HEK293 (cell line): ENCODE data around the gene LRP1B.

Experiments
- CTCF ChIA-PET: fragments of 350-600 bp; formaldehyde crosslinking; extraction: SDS; loops from one replicate; lab custom pipeline; 2021; ENCODE audit warnings: antibody characterized with exemption; lab: Yijun Ruan, JAX
- POLR2A ChIA-PET: fragments of 300-600 bp; formaldehyde crosslinking; extraction: SDS; loops from one replicate; lab custom pipeline; 2020; ENCODE audit warnings: antibody characterized with exemption, inconsistent platforms; lab: Yijun Ruan, JAX
- H3K27ac ChIP-seq: fragments of 200-500 bp; sonication (Bioruptor generic); 2 replicates; pipeline ENCODE4 v1.5.1; 2014; ENCODE audit warnings: low read depth, low read length, control low read depth, inconsistent platforms; ENCODE audit errors: extremely low read depth
- H3K36me3 ChIP-seq, 2 experiments: fragments of 200-500 bp in 1 of 2; sonication (Bioruptor generic) in 1 of 2; 1 replicate in 1 of 2; 2 replicates in 1 of 2; pipeline ENCODE4 v1.5.1; 2014 to 2017; ENCODE audit warnings: inconsistent platforms in 2 of 2, low read length in 2 of 2; ENCODE audit not compliant: control insufficient read depth in 2 of 2, insufficient read depth in 1 of 2
- H3K4me1 ChIP-seq: fragments of 200-500 bp; sonication (Bioruptor generic); 2 replicates; pipeline ENCODE4 v1.5.1; 2014; ENCODE audit warnings: mild to moderate bottlenecking, low read length, inconsistent platforms; ENCODE audit not compliant: control insufficient read depth, insufficient read depth
- H3K4me3 ChIP-seq: 2 replicates; pipeline ENCODE4 v1.5.1; 2011; ENCODE audit warnings: low read depth, mild to moderate bottlenecking, control low read depth, low read length, moderate library complexity
- H3K9me3 ChIP-seq: fragments of 200-500 bp; sonication (Bioruptor generic); 2 replicates; pipeline ENCODE4 v1.5.1; 2014; ENCODE audit warnings: low read depth, low read length, inconsistent platforms; ENCODE audit not compliant: control insufficient read depth, insufficient read depth
- GFI1B ChIP-seq: fragments of 450-650 bp; formaldehyde crosslinking; IDR thresholded peaks from 2 replicates; pipeline ENCODE4 v1.5.1; 2016; ENCODE audit warnings: missing biosample characterization, missing genetic modification characterization
- KLF16 ChIP-seq: fragments of 450-650 bp; formaldehyde crosslinking; IDR thresholded peaks from 2 replicates; pipeline ENCODE4 v1.5.1; 2017; ENCODE audit warnings: missing biosample characterization, missing genetic modification characterization
- SP3 ChIP-seq: fragments of 450-650 bp; formaldehyde crosslinking; IDR thresholded peaks from 2 replicates; pipeline ENCODE4 v1.5.1; 2016; ENCODE audit warnings: missing biosample characterization, missing genetic modification characterization
- SP7 ChIP-seq: fragments of 450-650 bp; formaldehyde crosslinking; IDR thresholded peaks from 2 replicates; pipeline ENCODE4 v1.5.1; 2016; ENCODE audit warnings: missing biosample characterization, missing genetic modification characterization
- TCF7L2 ChIP-seq: IDR thresholded peaks from 2 replicates; pipeline ENCODE4 v1.6.1; 2011; ENCODE audit warnings: low read depth, mild to moderate bottlenecking, inconsistent platforms, low read length, moderate library complexity, borderline replicate concordance
- ZNF223 ChIP-seq: fragments of 450-650 bp; formaldehyde crosslinking; IDR thresholded peaks from 2 replicates; pipeline ENCODE4 v1.5.1; 2016; ENCODE audit warnings: missing biosample characterization, missing genetic modification characterization
- ZNF335 ChIP-seq: fragments of 450-650 bp; formaldehyde crosslinking; conservative IDR thresholded peaks from 2 replicates; pipeline ENCODE4 v1.5.1; 2016; ENCODE audit warnings: missing biosample characterization, missing genetic modification characterization
- ZNF404 ChIP-seq: fragments of 450-650 bp; formaldehyde crosslinking; IDR thresholded peaks from 2 replicates; pipeline ENCODE4 v1.5.1; 2017; ENCODE audit warnings: missing biosample characterization, missing genetic modification characterization
- ZNF416 ChIP-seq: fragments of 450-650 bp; formaldehyde crosslinking; IDR thresholded peaks from 2 replicates; pipeline ENCODE4 v1.5.1; 2016; ENCODE audit warnings: missing biosample characterization, missing genetic modification characterization
- ZNF513 ChIP-seq: fragments of 450-650 bp; IDR thresholded peaks from 2 replicates; pipeline ENCODE4 v1.5.1; 2018; ENCODE audit warnings: missing biosample characterization, missing genetic modification characterization
- ZNF518A ChIP-seq: fragments of 450-650 bp; formaldehyde crosslinking; conservative IDR thresholded peaks from 2 replicates; pipeline ENCODE4 v1.5.1; 2016; ENCODE audit warnings: low read depth, missing biosample characterization, missing genetic modification characterization
- ZNF558 ChIP-seq: fragments of 450-650 bp; formaldehyde crosslinking; IDR thresholded peaks from 2 replicates; pipeline ENCODE4 v1.5.1; 2016; ENCODE audit warnings: missing biosample characterization, missing genetic modification characterization
- ZNF580 ChIP-seq: fragments of 450-650 bp; formaldehyde crosslinking; IDR thresholded peaks from 2 replicates; pipeline ENCODE4 v1.5.1; 2016; ENCODE audit warnings: missing biosample characterization, missing genetic modification characterization
- ZNF610 ChIP-seq: fragments of 450-650 bp; formaldehyde crosslinking; IDR thresholded peaks from 2 replicates; pipeline ENCODE4 v1.5.1; 2016; ENCODE audit warnings: missing biosample characterization, missing genetic modification characterization, borderline replicate concordance
- ZNF777 ChIP-seq: fragments of 450-650 bp; formaldehyde crosslinking; IDR thresholded peaks from 2 replicates; pipeline ENCODE4 v1.5.1; 2017; ENCODE audit warnings: missing biosample characterization, missing genetic modification characterization, borderline replicate concordance
- ZNF792 ChIP-seq: fragments of 450-650 bp; formaldehyde crosslinking; IDR thresholded peaks from 2 replicates; pipeline ENCODE4 v1.5.1; 2016; ENCODE audit warnings: missing biosample characterization, missing genetic modification characterization
- ZNF837 ChIP-seq: fragments of 450-650 bp; formaldehyde crosslinking; IDR thresholded peaks from 2 replicates; pipeline ENCODE4 v1.5.1; 2016; ENCODE audit warnings: missing biosample characterization, missing genetic modification characterization

The LRP1B gene

GRCh38 chr2:140248623-140249022 lies 1882.2 kb downstream of the LRP1B start:
- CTCF ChIA-PET = no interaction called here
- no peaks in the 10 kb centered on the region for H3K9me3 ChIP-seq
- TF ChIP-seq KLF16 (tag by site-specific recombination) (no peak), SP3 (tag by site-specific recombination) (no peak), TCF7L2 (no peak), ZNF513 (tag by site-specific recombination) (no peak), ZNF610 (no peak), ZNF837 (tag by site-specific recombination) (no peak), ZNF404 (tag by site-specific recombination) (no peak), ZNF335 (no peak), GFI1B (no peak), ZNF580 (tag by site-specific recombination) (no peak), ZNF416 (no peak), ZNF518A (tag by site-specific recombination) (no peak), ZNF223 (tag by site-specific recombination) (no peak), SP7 (no peak)
- TF ChIP-seq, all 188 proteins: peak for 0
- no peak overlapping the region for H3K27ac ChIP-seq
- POLR2A ChIA-PET = no interaction called here
- H3K36me3 ChIP-seq = no peaks in the 10 kb centered on the region
- H3K4me3 ChIP-seq = no peak overlapping the region
- H3K4me1 ChIP-seq = no peaks in the 10 kb centered on the region

GRCh38 chr2:140247451-140248195 lies 1883.2 kb downstream of the LRP1B start:
- no peaks in the 10 kb centered on the region for H3K4me1 ChIP-seq
- ChIA-PET POLR2A (no interaction called here), CTCF (no interaction called here)
- H3K36me3 ChIP-seq = no peaks in the 10 kb centered on the region
- TF ChIP-seq ZNF777 = no peak
- no peak for TF ChIP-seq ZNF558 (tag by site-specific recombination)
- TF ChIP-seq ZNF580 (tag by site-specific recombination) = no peak
- no peak for TF ChIP-seq ZNF792
- H3K9me3 ChIP-seq = no peaks in the 10 kb centered on the region
- no peak overlapping the region for H3K27ac ChIP-seq
- H3K4me3 ChIP-seq = no peak overlapping the region
